GM19238 (cell line): ENCODE data around the gene SLC9A7.

Source experiments
- DNase-seq: peaks from one replicate; pipeline ENCODE4 v3.0.0; 2011; ENCODE audit warnings: low spot score; ENCODE audit not compliant: insufficient read length

Gene SLC9A7

DNA sequence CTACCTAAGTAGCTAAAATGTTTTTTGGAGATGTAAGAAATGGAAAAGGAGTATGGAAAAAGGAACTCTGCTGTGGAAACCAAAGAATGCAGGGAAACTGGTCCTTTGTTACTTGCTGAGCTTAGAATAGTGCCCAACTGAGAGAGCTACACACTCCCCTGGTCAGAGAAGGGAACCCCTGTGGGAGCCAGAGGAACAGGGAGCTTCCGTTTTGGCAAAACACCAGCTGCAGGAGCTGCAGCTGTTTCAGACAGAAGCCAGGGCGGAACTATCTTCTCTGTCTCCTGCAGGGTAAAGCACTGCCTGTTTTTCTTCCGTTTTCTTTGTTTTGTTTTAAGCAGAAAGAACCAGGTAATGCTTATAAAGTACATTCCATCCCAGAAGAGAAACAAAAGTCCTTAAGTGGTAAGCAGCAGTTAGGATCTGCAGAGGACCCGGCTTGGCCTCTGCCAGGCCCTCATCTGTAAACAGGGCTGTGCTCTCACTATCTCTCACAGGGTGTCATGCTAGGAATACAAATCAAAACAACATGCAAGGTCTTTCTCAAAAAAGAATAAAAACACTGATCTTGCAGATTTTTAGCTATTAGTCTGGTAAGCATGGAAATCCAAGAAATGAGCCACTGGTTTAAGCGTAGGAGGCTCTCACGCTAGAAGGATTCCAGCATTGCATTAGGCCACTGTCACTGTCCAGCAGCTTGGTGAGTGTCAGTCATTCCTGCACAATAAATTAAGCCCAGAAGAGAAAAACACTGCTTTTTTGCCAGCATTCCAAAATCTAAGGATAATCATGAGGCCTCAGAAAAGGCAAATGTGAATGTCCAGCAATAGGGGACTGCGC, 109.3 kb downstream of the SLC9A7 start:
- no peak for DNase-seq

DNA sequence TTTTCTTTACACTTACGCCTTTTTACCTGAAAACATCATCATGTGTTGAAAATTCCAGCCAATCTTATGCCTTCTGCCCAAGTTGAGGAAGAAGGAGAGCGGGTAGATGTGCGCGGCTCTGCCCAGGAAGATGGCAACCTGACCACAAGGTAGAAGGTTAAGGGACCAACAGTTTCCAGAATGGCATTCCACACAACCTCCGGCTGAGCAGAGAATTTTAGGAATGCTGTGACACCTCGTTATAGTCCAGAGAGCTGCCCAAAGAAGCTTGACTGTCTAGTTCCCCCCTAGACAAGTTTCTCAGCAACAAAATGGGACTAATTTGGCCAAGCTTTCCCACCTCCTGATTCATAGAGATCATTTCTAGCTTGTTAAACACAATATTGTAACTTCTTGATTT, 110.3 kb downstream of the SLC9A7 start:
- no peak for DNase-seq

DNA sequence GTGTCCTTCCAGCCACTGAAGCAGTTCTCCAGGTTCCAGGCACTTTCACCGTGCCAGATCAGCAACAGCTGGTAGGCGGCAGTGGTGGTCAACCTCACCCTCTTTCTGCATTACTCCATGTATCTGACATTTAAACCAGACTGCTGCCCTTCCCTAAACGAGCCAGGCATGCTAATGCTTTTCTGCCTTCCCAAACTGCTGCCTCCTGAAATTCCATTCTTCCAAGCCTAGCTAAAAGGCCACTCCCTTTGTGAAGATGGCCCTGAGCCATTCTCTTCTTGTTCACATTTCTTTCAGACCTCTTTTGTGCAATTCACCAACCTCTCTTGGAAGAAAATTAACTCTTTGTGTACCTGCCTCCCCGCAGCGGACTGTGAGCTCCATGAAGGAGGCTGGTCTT, 111.7 kb downstream of the SLC9A7 start:
- DNase-seq = no peak

DNA sequence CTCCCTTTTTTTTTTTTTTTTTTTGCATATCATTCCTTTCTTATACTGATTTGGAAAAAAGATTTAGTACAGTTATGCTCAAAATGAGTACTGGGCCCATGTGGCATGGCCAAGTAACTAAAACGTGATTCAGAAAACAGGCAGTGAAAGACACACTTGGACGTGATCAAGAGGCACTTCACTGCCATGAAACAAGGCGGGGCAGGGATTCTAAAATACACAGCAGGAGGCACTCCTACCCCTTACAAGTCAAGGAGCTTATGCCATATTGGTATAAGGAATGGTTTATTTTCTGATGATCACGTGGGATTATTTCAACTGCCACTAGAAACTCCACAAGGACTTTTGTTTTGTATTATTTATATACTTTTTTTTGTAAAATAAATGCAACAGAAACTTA, 113.3 kb downstream of the SLC9A7 start:
- no peak for DNase-seq

DNA sequence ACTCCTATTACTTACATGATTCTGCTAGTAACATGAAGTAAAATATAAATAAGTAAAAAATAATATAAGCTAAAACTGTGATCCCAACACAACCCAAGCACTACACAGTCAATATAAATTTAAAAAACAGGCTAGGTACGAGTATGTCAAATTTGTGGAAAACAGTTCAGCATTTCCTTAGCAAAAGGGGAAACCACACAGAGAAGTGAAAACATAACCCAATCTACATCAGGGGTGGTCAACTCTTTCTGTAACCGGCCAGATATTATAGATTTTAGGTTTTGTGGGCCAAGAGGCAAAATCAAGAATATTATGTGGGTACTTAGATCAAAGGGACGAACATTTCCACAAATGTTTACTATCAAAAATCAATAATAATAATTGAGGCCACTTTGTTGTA, 115.3 kb downstream of the SLC9A7 start:
- no peak for DNase-seq

DNA sequence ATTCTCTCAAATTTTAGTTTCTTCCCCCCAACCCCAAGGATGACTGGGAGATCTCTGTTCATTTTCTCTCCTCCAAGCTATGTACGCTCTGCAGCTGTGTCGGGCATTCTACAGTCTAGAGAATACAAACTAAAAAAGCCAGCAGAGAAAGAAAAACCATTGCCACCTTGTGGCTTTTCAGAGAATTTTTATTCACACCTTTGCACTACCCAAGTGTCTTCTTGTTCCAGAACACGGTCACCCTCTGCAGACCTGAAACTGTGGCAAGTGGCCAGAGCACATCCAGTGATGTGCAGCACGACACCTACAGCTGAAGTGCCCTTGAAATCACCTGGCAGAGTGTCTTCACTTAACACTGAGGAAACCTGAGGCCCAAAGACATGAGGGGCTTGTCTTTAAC, 116.8 kb downstream of the SLC9A7 start:
- DNase-seq = no peak

DNA sequence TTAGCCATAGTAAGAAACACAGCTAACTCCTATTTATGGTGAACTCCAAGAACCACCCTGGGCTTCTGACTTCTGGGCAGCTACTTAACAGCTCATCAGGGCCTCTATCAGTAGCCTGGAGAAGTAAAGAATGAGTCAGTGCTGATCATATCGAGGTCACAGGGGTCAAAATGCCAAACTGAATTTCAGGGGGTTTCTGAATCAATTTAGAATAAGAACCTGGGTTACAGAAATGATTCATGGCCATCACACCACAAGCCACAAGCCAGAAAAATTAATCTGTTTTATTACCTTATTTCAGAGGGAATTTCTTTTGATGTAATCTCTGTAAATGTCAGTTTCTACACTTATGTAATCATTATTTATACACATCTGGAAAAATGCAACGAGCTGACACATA, 121.0 kb downstream of the SLC9A7 start:
- no peak for DNase-seq

DNA sequence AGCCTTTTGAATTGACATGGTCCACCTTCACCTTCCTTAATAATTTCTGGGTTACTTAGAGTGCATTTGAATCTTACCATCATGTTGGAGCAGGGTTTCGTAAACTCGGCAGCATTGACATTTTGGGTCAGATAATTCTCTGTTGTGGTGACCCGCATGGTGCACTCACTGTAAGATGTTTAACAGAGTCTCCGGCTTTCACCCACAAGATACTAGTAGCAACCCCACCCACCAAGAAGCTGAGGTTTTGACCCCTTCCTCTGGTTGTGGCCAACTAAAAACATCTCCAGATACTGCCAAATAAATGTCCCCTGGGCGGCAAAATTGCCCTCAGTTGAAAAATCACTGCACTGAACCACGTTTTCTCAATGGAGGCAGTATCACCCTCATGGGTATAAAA, 122.7 kb downstream of the SLC9A7 start:
- DNase-seq = no peak

DNA sequence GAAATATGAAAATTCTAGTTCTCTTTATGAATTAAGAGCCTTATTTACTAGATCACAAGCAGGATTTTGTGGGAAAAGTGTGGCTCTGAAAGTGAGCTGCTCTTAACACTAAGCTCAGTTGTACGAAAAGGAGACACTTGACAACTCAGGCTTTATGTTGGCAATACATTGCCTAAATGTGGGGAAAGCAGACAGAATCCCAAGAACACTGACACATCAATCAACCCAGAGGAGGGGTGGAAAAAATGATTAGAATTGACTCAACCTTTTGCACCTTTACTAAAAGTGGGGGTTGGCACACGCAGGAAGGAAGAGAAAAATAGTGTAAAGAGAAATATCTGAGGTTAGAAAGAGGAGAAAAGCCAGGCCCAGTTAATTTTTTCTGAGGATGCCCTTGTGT, 123.7 kb downstream of the SLC9A7 start:
- no peak for DNase-seq

DNA sequence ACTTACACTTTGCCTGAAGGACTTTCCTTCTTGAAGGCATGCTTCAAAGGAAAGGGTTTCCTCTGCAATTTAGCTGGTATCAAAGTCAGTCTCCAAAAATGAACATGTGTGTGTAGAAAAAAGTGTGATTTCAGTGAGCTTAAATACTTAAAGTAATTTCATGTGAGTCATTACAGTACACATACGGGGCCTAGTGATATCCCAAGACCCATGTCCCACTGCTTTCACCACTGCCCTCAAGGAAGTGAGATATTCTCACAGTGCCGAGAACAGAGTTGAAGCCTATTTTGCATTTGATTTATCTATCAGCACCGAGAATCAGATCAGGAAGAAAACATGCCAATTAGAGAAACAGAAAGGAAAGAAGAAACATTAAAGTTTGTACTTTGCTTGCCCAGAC, 124.3 kb downstream of the SLC9A7 start:
- no peak for DNase-seq

DNA sequence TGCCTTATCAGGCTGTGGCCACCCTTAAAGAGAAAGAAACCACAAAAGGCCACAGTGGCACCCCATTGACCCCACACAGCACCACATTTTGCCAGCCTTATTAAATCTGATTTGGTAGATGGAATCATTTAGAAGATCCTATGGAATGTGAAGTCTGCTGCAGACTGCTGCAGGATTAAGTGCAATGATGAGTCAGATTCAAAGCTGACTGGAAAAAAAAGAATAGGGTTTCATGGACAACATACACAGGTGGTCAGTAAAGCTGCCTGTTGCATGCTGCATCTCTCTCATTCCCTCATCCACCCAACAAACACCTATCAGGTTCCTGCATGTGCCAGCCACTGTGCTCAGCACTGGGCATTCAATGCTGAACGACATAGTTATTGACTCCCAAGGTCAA, 128.8 kb downstream of the SLC9A7 start:
- no peak for DNase-seq

DNA sequence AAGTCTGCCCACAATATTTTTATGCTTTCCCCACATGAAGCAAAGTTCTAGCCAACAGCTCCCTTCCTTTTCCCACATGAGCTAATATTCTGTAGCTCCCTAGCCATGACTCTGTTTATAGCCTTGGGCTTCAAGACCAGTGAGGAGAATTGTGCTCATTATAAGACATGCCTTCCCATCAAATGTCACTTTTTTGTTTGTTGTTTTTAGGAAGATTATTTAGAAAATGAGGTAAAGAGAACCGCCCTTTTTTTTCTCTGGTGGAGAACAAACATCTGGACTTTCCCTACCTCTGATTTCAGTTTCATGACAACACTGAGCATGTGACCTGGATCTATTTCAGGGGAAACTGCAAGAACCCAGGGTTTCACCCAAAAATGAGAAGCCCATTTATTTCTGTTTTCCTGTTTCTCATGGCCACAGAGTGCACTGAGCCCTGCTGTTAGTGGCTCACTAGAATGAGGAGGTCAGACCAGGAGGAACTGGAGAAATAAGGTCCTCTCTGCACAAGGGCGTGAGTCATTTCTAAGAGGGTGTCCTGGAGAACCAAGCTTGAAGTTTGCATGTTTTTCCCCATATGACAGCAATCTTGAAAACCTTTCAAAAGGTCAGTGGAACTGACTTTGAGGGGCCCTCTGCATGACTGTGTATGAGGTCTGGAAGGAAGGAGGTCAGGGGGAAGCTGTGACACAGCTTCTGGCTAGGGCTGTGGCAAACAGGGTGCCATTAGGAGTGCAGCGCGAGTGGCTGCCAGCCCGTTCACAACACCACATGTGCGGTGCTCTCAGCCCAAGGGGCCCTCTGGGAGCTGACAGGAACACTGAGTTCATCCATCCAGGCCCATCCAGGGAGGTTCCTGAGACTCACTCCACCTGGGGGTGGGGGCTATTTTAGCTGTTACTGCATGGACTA, 130.2 kb downstream of the SLC9A7 start:
- peak; percentile 27 for DNase-seq

DNA sequence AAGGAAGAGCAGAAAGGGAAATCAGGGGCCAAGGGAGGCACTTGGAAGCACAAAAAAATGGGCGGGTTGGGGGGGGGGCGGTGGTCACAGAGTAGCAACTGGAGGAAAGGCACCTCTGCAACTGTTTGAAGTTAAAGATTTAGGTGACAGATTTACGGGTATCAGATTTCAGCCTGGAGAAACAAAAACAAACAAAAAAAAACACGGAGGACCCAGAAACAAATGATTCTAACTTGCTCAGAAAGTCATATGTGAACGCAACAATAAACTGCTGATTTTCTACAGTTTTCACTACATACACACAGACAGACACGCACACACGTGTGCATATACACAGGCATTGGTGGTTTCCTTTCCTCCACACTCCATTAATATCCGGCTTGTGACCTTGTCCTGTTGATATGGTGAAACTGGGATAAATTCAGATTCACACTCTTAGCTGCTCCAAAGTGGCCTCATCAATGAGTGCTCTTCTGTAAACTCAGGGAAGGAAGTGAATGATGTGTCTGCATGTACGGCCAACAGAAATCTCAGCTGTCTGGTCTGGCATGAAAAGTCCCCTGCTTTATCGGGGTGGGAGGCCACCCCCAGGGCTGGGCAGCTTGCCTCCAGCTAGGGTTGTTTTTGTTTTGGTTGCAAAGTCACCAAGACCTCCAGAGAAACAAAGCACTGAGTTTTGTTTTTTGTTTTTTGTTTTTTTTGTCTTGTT, 131.1 kb downstream of the SLC9A7 start:
- DNase-seq = no peak

DNA sequence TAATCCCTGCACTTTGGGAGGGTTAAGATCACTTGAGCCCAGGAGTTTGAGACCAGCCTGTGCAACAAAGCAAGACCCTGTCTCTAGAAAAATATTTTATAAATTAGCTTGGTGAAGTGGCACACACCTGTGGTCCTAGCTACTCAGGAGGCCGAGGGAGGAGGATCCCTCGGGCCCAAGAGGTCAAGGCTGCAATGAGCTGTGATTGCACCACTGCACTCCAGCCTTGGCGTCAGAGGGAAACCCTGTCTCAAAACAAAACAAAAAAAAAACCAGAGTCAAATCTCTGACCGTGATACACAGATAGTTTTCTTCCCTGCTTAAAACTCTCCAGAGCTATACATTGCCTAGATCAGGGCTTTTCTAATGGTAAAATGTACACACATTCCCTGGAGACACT, 131.9 kb downstream of the SLC9A7 start:
- no peak for DNase-seq

DNA sequence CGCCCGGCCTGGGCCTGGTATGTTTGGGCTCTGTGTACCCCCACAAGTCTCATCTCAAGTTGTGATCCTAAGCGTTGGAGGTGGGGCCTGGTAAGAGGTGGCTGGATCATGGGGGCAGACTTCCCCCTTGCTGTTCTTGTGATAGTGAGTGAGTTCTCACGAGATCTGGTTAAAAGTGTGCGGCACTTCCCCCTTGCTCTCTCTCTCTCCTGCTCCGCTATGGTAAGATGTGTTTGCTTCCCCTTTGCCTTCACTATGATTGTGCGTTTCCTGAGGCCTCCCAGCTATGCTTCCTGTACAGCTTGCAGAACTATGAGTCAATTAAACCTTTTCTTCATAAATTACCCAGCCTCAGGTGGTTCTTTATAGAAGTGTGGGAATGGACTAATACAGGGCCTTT, 132.4 kb downstream of the SLC9A7 start:
- DNase-seq = no peak

DNA sequence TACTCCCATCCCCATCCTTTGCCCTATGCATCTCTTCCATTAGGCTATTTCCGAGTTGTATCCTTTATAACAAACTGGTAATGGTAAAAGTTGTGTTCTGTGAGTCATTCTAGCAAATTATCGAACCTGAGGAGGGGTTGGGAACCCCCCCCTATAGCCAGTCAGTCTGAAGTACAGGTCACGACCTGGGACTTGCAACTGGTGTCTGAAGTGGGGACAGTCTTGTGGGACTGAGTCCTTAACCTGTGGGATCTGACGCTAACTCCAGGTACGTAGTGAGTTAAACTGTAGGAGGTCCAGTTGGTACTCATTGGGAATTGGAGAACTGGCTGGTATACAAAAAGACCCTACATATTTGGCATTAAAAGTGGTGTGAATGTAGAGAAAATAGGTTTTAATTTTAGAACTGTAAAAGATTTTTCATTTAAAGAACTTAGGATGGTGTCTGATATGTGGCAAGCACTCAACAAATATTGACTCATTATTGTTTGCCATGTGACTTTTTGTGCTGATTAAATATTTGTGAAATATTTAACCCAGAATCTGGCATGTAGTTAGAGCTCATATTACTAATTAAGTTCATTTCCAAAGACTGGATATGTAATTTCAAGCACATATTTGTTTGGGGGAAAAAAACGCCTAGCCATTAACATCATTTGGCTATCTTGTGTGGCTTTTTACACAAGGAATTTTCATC, 134.7 kb downstream of the SLC9A7 start:
- no peak for DNase-seq

DNA sequence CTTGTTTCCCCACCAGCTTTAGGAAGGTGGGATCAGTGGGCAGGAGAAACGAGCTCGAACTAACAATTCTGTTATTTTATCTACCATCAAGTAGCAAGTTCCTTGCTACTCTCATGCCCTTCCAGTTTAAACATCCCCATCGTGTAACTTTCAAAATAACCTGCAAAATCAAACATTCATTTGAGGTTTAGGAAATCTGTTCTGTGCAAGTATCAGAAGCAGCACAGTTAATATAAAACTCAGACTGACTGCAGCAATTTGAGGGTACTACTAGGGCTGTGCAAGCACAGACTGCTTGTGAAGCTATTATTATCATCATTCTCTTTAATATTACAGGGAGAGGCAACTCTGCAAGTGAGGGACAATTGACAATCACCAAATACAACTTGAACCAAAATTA, 137.3 kb downstream of the SLC9A7 start:
- no peak for DNase-seq

DNA sequence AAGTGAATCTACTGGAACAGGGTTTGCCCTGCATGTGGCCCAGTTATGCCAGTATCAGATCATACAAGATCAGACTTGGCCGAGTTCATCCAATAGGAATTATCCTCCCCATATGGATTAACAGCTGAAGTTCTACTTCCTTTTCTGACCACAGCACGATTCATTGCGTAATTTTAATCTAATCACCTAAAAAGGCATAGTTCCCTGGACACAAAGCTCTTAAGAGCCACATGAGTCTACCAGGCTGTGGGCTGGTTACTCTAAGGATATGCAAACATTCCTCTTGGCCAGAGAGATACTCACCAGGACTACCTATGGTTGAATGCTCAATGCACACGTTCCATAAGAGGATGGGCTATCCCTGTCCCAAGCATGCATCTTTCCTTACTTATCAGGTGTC, 138.4 kb downstream of the SLC9A7 start:
- DNase-seq = no peak

DNA sequence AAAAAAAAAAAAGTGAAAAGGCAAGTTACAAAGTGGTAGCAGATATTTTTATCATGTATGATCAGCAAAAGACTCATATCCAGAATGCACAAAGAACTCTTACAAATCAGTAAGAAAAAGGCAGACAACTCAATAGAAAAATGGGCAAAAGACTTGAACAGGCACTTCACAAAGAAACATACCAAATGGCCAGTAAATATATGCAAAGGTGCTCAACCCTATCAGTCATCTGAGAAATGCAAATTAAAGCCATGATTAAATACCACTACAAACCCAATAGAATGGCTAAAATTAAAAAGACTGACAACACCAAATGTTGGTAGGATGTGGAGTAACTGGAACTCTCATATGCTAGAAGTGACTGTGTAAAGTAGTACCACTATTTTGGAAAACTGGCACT, 140.0 kb downstream of the SLC9A7 start:
- no peak for DNase-seq

DNA sequence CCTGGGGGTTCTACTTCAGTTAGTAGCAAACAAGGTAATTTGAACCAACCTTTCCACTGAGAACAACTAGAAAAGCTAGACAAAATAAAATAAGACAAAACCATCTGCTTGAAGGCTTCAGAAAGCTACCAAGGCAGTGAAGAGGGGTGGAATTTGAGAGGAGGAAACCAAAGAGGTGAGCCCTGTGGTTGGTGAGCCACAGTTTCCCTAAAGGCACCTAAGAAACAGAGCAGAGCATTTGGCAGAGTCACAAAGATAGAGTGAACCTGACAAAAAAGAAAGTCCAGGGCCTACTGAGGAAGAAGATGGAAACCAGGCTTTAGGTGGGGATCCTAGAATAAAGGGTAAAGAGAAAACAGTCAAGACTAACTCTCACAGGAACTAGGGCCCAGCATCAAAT, 141.0 kb downstream of the SLC9A7 start:
- DNase-seq = no peak

DNA sequence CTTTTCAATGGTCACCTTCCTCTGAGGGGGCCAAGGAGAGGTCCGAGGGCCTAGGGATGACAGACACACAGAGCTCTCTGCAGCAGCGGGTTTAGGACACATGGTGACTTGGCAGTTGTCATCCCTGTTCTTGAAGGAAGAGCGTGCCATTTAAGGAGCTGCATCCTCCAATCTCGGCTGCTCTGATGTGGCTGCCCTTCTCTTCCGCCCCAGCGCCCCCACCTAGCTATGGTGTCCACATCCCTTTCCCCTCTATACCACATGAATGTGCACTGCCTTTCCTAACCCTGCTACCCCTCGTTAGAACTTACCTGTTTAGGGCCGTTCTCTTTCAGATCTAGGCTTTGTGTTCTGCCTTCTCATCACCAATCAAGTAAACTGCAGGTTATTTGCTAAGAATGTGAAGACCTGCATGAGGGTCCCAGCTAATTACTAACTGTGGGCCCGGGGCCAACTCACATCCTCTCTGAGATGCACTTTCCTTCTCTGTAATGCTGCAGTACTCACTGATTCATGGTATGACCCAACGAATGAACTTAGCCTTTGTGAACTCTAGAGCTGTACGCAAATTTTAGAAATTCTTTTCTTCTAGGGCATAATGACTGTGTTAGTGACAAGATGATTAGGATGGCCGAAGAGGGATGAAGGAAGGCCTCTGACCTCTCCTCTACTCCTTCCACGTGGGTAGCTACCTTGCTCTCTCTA, 147.1 kb downstream of the SLC9A7 start:
- DNase-seq = no peak
